CD14-positive monocyte (primary cell): Measurements from ENCODE around the gene RPS29. TPM values are rescaled to one million over a fixed set of nuclear protein-coding genes. Genes with fewer than 3 reads are reported as not detected.

Experiments used
- DNase-seq, 3 donors: peaks; one replicate each; pipeline ENCODE4 v3.0.0-alpha.2; 2011 to 2022
- H2AFZ ChIP-seq: 2 replicates; pipeline ENCODE4 v1.6.0; 2012; ENCODE audit warnings: mild to moderate bottlenecking, low read depth, low read length, inconsistent platforms; ENCODE audit not compliant: insufficient read depth, poor library complexity, severe bottlenecking
- H3K27ac ChIP-seq, 2 donors: 1 replicate in 1 of 2; 2 replicates in 1 of 2; pipeline ENCODE4 v1.5.1; 2012 to 2013; ENCODE audit warnings: low read length in 2 of 2, control low read depth in 1 of 2, inconsistent platforms in 1 of 2, low read depth in 1 of 2, mild to moderate bottlenecking in 1 of 2
- H3K27me3 ChIP-seq, 2 donors: one replicate each; pipeline versions ENCODE4 v1.6.0 to v1.6.1; 2011 to 2013; ENCODE audit warnings: low read length in 2 of 2; ENCODE audit not compliant: control insufficient read depth in 2 of 2, insufficient read depth in 2 of 2
- H3K36me3 ChIP-seq, 2 donors: replicated peaks in 1 of 2; 1 replicate in 1 of 2; 2 replicates in 1 of 2; pipeline versions ENCODE4 v1.5.1 to v1.6.1; 2012 to 2013; ENCODE audit warnings: low read length in 2 of 2, control low read depth in 1 of 2, inconsistent platforms in 1 of 2, mild to moderate bottlenecking in 1 of 2; ENCODE audit not compliant: insufficient read depth in 2 of 2, control insufficient read depth in 1 of 2
- H3K4me1 ChIP-seq, 2 donors: 1 replicate in 1 of 2; 2 replicates in 1 of 2; pipeline versions ENCODE4 v1.5.1 to v1.6.1; 2012 to 2013; ENCODE audit warnings: low read length in 2 of 2, control low read depth in 1 of 2, inconsistent platforms in 1 of 2, mild to moderate bottlenecking in 1 of 2, moderate library complexity in 1 of 2; ENCODE audit not compliant: insufficient read depth in 2 of 2, control insufficient read depth in 1 of 2
- H3K4me2 ChIP-seq: replicated peaks from 2 replicates; pipeline ENCODE3; 2012; ENCODE audit warnings: low read length, moderate library complexity, mild to moderate bottlenecking; ENCODE audit not compliant: poor library complexity, severe bottlenecking; ENCODE audit errors: extremely low read depth
- H3K4me3 ChIP-seq, 3 experiments: fragments of 200-600 bp in 1 of 3; sonication (generic) in 1 of 3; replicated peaks in 1 of 3; 1 replicate in 2 of 3; 2 replicates in 1 of 3; pipeline ENCODE4 v1.5.1; 2011 to 2013; ENCODE audit warnings: low read length in 3 of 3, mild to moderate bottlenecking in 3 of 3, control low read depth in 2 of 3, low read depth in 2 of 3, inconsistent platforms in 1 of 3, moderate library complexity in 1 of 3
- H3K79me2 ChIP-seq: 2 replicates; pipeline ENCODE4 v1.6.0; 2012; ENCODE audit warnings: mild to moderate bottlenecking, control low read depth, inconsistent platforms, low read length, moderate library complexity; ENCODE audit not compliant: insufficient read depth
- H3K9ac ChIP-seq: 2 replicates; pipeline ENCODE4 v1.6.0; 2017; ENCODE audit warnings: low read length, mild to moderate bottlenecking; ENCODE audit not compliant: insufficient read depth, poor library complexity, severe bottlenecking
- H3K9me3 ChIP-seq, 2 donors: replicated peaks in 1 of 2; 1 replicate in 1 of 2; 2 replicates in 1 of 2; pipeline versions ENCODE4 v1.5.1 to v1.6.1; 2012 to 2013; ENCODE audit warnings: low read length in 2 of 2, control low read depth in 1 of 2; ENCODE audit not compliant: control insufficient read depth in 1 of 2, insufficient read depth in 1 of 2
- H4K20me1 ChIP-seq: 2 replicates; pipeline ENCODE4 v1.6.0; 2012; ENCODE audit warnings: mild to moderate bottlenecking, low read length, control low read depth, moderate library complexity; ENCODE audit not compliant: insufficient read depth
- H3K27ac Mint-ChIP-seq, 7 donors: one replicate each; pipeline ENCODE4 v1.8.0; 2020; ENCODE audit warnings: mild to moderate bottlenecking in 7 of 7, mixed read lengths in 7 of 7, moderate library complexity in 6 of 7, inconsistent platforms in 2 of 7
- H3K27me3 Mint-ChIP-seq, 3 donors: one replicate each; pipeline ENCODE4 v1.8.0; 2021 to 2022; ENCODE audit warnings: low read depth in 3 of 3, mild to moderate bottlenecking in 3 of 3, mixed read lengths in 3 of 3, moderate library complexity in 3 of 3, inconsistent platforms in 1 of 3
- H3K36me3 Mint-ChIP-seq, 2 donors: one replicate each; pipeline ENCODE4 v1.8.0; 2020; ENCODE audit warnings: mixed read lengths in 2 of 2, inconsistent platforms in 1 of 2, mild to moderate bottlenecking in 1 of 2
- H3K4me1 Mint-ChIP-seq: one replicate; pipeline ENCODE4 v1.8.0; 2020; ENCODE audit warnings: mild to moderate bottlenecking, mixed read lengths
- H3K4me3 Mint-ChIP-seq, 2 donors: one replicate each; pipeline ENCODE4 v1.8.0; 2020; ENCODE audit warnings: mild to moderate bottlenecking in 2 of 2, mixed read lengths in 2 of 2, moderate library complexity in 1 of 2
- H3K9me3 Mint-ChIP-seq, 7 donors: one replicate each; pipeline ENCODE4 v1.8.0; 2020 to 2022; ENCODE audit warnings: mixed read lengths in 7 of 7, mild to moderate bottlenecking in 6 of 7, moderate library complexity in 6 of 7, inconsistent platforms in 2 of 7
- CTCF ChIP-seq: fragments of 200-600 bp; IDR thresholded peaks from one replicate; pipeline ENCODE4 v1.8.0; 2022; ENCODE audit warnings: antibody characterized with exemption, mild to moderate bottlenecking
- WGBS: methylation state at CpG from one replicate; pipeline ENCODE4 v1.1.5; 2013; ENCODE audit warnings: missing lambda C conversion rate; ENCODE audit not compliant: insufficient coverage; 5-methylcytosine and 5-hydroxymethylcytosine counted together
- intact Hi-C, 2 donors: fragments of 100-400 bp; cut with micrococcal nuclease; formaldehyde crosslinking; loops; one replicate each; pipeline versions ENCODE4 v1.15.0 to v1.15.1; 2023
- polyA minus RNA-seq: library from RNA; depleted of rRNA, polyadenylated mRNA; stranded (reverse); fragments of >200 nt; gene quantifications from 2 replicates; pipeline ENCODE4 v1.2.3, GENCODE V29; 2012
- polyA plus RNA-seq, 3 donors: library from polyadenylated mRNA; depleted of rRNA in 1 of 3; unstranded in 2 of 3; stranded (reverse) in 1 of 3; fragments of 300-500 nt in 2 of 3; fragments of >200 nt in 1 of 3; fragmentation: Illumina TruSeq in 2 of 3; gene quantifications; 1 replicate in 2 of 3; 2 replicates in 1 of 3; pipeline ENCODE4 v1.2.3, GENCODE V29; 2012 to 2021
- total RNA-seq, 12 experiments: library from RNA in 1 of 12; stranded (reverse) in 1 of 12; fragments of 120-200 nt in 1 of 12; gene quantifications; one replicate each; pipeline ENCODE4 v1.2.4 and lab custom pipeline; 2013 to 2026; ENCODE audit warnings: mixed read lengths in 6 of 12, inconsistent platforms in 1 of 12

RPS29 gene
- total RNA-seq (2013) = 2,371 TPM
- 1,000 to 10,000 TPM; 2,325 to 4,497 (median 2,965) TPM for polyA plus RNA-seq
- 677 and 683 TPM in 2 replicates for polyA minus RNA-seq
- 138 to 382 (median 236) reads per million in 11 experiments for total RNA-seq (lab: John Stamatoyannopoulos, UW)

- no peak for TF ChIP-seq CTCF
- no peaks in the 10 kb centered on the region for H3K27me3 ChIP-seq
- H3K9me3 Mint-ChIP-seq = no peaks in the 10 kb centered on the region
Observed at GRCh38 chr14:49585803-49586672, at the start of gene RPS29. Gene RPS29, minus strand, starts transcription at chr14:49586380. Its CDS starts 34 bp downstream, at chr14:49586346.

More at GRCh38 chr14:49585803-49586672, at the start of gene RPS29:
- peaks cover 37% of the 10 kb centered on the region for H3K4me1 Mint-ChIP-seq
- Histone ChIP-seq H3K9me3 (no peaks in the 10 kb centered on the region), H3K4me2 (peak within 1 kb of the TSS; percentile 91), H3K36me3 (peaks cover 20 to 35% of the 10 kb centered on the region in 2 donors), H3K9ac (peak within 1 kb of the TSS; percentile 90), H3K4me3 (peak within 1 kb of the TSS; percentile 65 to 97 (median 87)), H4K20me1 (peaks cover 40% of the 10 kb centered on the region), H2AFZ (peak within 1 kb of the TSS; percentile 75), H3K27ac (peak within 1 kb of the TSS; percentile 93 to 95), H3K4me1 (peaks cover 16 to 21% of the 10 kb centered on the region in 2 donors), H3K79me2 (peaks cover 52% of the 10 kb centered on the region)
- intact Hi-C loops = loop anchor here (2.0 to 5.0 kb wide), 3 partner anchors 13 to 181 kb away; partner anchors contain the start of genes MGAT2 (in 2 of the 2), RPL36AL (in 2 of the 2), KLHDC2 (in 1 of the 2) and LRR1 (in 1 of the 2)
- peaks cover 24 to 37% of the 10 kb centered on the region in 2 donors for H3K36me3 Mint-ChIP-seq
- WGBS = under 1% methylated on average over 43 of the region's 55 CpGs
- H3K27ac Mint-ChIP-seq = peak within 1 kb of the TSS; percentile 96 to 99 (median 98)
- peaks cover 0 to 3% (median 2%) of the 10 kb centered on the region in 3 donors for H3K27me3 Mint-ChIP-seq
- DNase-seq = peak; percentile 99
- H3K4me3 Mint-ChIP-seq = peak within 1 kb of the TSS; percentile 97 to 100
